GM18505 (cell line): ENCODE measurements around the gene SELE.
"Not testable (repeated sequence)": the region's sequence is repeated elsewhere in the genome, so short reads cannot be mapped to it uniquely, and the experiment has no call there.

Experiments
- ATAC-seq: cut with Tn5 transposase; IDR thresholded peaks from one replicate; pipeline ENCODE4 v1.9.1; 2021; ENCODE audit not compliant: unreplicated experiment
- POLR2A ChIP-seq: IDR thresholded peaks from 4 replicates; pipeline ENCODE4 v1.6.1; 2011; ENCODE audit warnings: borderline replicate concordance; ENCODE audit not compliant: insufficient read depth, insufficient read length; ENCODE audit errors: extremely low read depth

Gene SELE

DNA sequence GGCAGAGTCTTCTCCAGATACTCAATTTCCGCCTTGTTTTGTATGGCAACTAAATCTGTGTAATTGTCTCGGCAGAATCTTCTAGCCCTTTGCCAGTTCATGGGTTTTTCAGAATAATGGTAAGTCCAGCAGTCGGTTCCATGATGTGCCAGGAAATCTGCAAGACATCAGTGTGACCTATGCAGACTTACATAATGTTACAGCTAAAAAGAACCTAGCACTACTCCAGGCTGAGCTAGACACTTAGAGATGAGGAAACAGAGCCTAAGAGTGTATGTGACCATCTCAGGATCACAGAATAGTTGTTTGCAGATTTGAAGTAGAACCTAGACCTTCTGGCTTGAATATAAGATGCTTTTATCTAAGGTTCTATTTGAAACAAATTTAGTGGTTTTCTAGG lies 25.2 kb downstream of the SELE start:
- no peak for ATAC-seq
- TF ChIP-seq POLR2A, result no peak

- no peak for TF ChIP-seq POLR2A
- ATAC-seq, result no peak
Observed at GRCh38 chr1:169707912-169708604, 25.8 kb downstream of the SELE start.

- TF ChIP-seq POLR2A, result no peak
- ATAC-seq, result no peak
Observed at GRCh38 chr1:169704797-169705196, 29.1 kb downstream of the SELE start.

DNA sequence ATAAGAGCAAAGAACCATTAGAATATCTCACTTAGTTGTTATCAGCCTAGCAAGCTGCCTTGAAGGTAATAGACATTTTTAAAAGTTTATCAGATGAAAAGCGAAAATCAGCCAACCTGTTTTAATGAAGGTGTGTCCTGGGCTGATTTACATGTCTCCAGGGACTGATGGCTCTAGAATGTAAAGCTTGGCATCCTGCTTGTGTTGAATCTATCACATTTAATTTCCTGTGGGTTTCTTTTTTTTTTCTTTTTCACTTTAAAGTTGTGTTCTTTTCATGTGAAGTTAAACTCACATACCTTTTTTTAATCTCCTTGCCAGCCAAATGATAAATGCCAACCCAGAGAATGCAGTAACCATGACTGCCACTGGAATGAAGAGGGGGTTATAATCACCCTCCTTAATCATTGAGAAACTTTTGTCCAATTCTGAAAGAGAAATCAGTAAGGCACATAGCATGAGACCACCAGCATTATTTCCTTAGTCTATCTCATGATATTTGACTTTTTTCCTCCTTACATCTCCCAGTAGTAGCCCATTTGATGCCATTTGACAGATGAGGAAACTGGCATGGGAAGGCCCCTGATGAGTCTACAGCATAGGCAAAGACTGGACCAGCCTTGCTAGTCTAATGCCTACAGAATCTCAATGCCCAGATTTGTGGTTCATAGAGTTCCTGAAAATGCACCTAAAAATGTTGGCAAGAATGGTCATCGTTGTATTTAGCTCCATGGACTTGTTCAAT lies 32.4 kb downstream of the SELE start:
- no peak for ATAC-seq
- TF ChIP-seq POLR2A, result no peak

DNA sequence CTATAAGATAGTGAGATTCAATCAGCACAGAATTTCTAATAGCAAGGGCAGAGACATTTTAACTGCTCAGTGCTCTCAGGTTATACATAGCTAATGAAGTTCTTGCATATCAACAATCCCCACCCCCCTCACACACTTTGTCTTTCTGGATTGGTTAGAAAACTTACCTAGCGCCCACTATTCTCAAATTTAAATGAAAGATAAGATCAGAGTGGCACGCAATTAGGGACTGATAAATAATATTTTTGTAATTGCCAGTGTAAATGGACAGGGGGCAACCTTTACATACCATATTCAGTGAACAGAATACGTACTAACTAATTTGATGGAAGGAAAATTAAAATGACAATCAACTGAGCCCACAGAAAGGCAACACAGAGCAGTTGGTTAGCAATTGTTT lies 34.2 kb downstream of the SELE start:
- ATAC-seq, result no peak
- no peak for TF ChIP-seq POLR2A

- TF ChIP-seq POLR2A, result no peak
- ATAC-seq, result no peak
Observed at GRCh38 chr1:169698976-169699375, 34.9 kb downstream of the SELE start.

DNA sequence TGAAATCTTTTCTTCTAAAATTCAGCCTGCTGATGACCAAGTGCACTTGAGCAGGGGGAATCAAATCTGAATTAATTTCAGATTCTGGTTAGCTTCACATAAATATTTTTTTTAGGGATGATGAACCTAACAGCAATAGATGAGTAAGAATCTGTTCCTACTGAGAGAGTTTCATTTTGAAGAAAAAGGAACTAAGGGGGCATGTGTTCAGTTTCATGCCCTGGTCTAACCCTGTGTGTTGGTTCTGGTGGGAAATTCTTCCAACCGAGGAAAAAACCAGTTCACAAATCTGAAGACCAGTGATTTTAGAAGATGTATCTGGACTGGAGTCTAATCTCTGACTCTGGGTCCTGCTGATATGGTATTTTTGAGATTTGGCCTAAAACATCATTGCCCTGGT lies 36.1 kb downstream of the SELE start:
- ATAC-seq, result peak; percentile 31
- TF ChIP-seq POLR2A, result no peak

DNA sequence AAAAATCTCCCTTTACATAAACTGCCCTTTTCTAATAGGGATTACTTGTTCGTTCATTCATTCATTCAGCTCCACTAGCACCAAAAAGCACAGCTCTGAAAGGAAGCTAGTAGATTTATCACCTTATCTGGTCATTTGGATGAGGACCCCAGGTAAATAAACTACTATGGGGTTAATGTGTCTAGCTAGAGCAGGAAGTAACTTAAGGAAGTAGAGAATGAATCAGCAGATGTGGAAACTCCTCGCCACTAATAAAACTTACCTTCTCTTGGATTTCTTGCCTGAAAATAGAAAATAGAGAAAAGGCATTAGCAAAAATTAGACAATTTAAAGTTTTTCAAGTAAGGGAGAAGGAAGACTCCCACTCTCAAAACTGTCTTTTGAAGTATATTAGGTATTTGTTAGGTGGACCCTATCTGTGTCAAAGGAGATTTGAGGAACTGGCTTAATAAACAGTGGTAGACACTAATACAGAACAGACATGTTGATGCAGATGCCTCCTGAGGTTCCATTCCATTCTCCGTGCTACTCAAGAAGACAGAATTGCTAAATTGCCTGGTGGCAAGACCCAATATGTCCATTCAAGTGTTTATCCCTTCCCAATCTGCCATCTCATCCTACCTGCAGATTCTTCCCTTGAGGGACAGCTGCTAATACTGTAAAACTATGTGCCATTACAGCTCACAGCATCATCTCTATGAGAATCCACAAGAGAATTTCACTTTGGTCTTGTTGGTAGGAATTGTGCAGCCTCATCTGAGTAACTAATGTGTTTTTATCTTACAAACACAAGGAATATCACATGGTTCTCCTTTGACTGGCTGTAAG lies 37.4 kb downstream of the SELE start:
- no peak for TF ChIP-seq POLR2A
- ATAC-seq, result no peak

DNA sequence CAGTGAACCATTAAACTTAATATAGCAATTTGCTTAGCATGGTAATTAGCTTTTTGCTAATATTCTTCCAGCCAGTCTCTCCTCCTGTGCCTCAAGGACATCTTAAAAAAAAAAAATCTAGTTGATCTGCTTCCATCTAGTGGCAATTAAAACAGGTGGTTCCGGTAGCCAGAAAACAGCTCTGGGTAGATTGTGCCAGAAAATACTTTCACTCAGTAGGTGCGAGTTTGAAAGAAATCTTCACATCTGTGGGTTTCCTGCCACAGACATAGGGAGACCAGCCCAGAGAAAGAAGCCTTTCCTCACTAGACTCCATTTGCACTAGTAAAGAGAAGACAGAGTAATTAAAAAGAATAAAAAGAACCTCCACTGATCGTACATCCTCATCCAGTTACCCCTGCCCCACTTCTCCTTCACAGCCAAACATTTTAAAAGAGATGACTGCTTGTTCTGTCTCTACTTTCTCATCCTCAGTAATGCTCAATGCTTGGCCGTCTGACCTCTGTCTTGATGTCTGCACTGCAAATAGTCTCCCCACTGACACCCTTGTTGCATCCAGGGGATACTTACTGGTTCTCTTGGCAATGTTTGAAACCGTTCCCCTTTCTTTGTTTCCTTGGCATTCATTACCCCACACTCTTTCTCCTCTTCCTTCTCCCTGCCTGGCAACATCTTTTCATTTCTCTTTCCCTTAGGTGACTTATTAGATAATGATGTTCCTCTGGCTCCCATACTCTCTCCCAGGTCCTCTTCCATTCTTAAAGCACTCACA lies 39.4 kb downstream of the SELE start:
- no peak for TF ChIP-seq POLR2A
- ATAC-seq, result peak; percentile 30

- no peak for TF ChIP-seq POLR2A
- ATAC-seq, result no peak
Observed at GRCh38 chr1:169692756-169693460, 41.0 kb downstream of the SELE start.

DNA sequence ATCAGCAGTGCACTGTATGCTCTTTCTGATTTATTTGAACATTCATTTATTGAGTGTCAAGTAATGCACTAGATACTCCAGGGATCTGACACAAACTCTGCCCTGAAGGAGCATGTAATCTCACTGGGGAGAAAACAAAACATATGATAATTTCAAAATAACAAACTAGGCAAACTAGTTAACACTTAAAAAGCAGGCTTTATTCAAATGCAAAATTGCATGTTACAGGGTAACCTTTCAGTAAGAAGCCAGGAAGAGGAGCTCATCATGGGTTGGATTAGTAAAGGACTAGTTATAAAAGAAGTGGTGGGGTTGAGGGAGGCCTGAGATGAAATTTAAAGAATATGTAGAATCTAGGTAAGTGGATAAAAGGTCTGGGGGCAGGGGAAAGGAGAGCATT lies 43.4 kb downstream of the SELE start:
- TF ChIP-seq POLR2A, result no peak
- ATAC-seq, result no peak

GRCh38 chr1:169689395-169689794 lies 44.5 kb downstream of the SELE start:
- no peak for ATAC-seq
- TF ChIP-seq POLR2A, result no peak

- not testable (repeated sequence) for ATAC-seq
Observed at GRCh38 chr1:169688377-169688776, 45.5 kb downstream of the SELE start.
